ENCODE data around the gene CCDC88B. TPM values are rescaled to one million over a fixed set of nuclear protein-coding genes. Genes with fewer than 3 reads are reported as not detected.
A peak's percentile ranks its signal among the peaks of the same experiment; 100 is the strongest.

Gene CCDC88B
- total and polyA plus RNA-seq, 2 experiments from 2014 or later = 1.8 to 2.6 TPM

DNA sequence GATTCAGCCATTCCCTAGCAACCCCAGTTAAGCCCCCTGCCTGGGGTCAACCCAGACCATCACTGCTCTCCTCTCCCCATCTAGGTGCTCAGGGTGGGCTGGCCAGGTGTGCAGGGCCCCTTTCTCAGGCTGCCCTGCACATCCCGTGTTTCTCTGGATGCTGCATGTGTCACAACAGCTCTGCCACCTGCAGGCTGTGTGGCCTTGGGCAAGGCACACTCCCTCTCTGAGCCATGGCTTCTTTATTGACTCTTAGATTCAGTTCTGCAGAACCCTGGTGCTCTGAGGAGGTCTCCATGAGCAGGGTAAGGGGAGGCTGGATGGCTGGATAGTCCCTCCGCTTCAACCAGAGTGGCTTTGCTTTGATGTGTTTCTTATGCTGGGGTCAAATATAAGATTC, 43.6 kb downstream of the CCDC88B start:
- in situ Hi-C loops (cut with MboI) = no loop called here

DNA sequence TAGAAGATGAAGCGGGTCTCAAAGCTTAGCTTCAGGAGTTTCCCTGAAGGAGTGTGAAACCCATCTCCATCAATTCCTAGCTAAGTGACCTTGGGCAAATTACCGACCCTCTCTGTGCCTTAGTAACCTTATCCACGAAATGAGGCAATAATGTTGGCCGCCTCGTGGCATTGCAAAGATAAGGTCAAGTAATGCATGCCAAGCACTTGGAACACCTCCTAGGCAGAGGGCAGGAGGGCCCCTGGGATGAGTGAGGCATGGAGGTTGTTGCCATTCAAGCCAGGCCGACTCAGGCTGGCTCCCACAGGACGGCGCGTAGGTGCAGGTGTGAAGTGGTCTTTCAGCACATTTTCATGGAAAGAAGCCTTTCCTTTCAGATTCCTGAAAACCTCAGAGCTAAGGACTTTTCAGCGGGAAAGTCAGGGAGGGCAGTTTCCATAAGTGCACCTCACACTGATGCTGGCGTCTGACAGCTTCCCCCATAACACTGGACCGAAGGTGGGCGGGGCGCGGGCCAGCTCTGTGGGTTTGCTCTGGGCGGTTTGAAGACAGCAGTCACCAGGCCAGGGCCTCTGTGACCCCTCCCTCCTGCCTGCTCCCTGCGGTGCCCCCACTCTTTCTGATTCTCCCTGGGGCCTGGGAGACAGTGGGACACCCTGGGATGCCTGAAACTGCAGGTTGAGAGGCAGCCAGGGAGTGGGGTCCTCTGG, 44.2 kb downstream of the CCDC88B start:
- Histone ChIP-seq H3K36me3 (ENCODE audit: low read depth) (no peaks in the 10 kb centered on the region), H3K27me3 (replicated peaks; ENCODE audit: insufficient read depth) (no peaks in the 10 kb centered on the region), H3K27ac (no peak overlapping the region), H3K9ac (no peak overlapping the region), H3K4me3 (no peak overlapping the region), H3K4me2 (ENCODE audit: unreplicated experiment) (no peak overlapping the region), H2AFZ (no peak overlapping the region), H3K9me3 (ENCODE audit: low read depth) (no peaks in the 10 kb centered on the region), H4K20me1 (ENCODE audit: insufficient read depth) (no peaks in the 10 kb centered on the region), H3K9me2 (ENCODE audit: insufficient read depth) (no peaks in the 10 kb centered on the region), H3K79me2 (ENCODE audit: insufficient read depth) (no peaks in the 10 kb centered on the region), H3K4me1 (ENCODE audit: insufficient read depth) (peaks cover 4% of the 10 kb centered on the region; the same call in 1 of the 2 replicates), H3F3A (ENCODE audit: insufficient read depth) (no peaks in the 10 kb centered on the region)
- no peak for TF ChIP-seq EZH2phosphoT487 (IDR thresholded peaks at IDR 0.05; ENCODE audit: insufficient read depth, low read depth)
- no peak for TF ChIP-seq EZH2 (IDR thresholded peaks at IDR 0.05; ENCODE audit: insufficient read depth, poor library complexity, severe bottlenecking)
- WGBS, 2 experiments (ENCODE audit: low coverage in 1 of 2, low lambda C conversion rate in 2 of 2, missing lambda C conversion rate in 2 of 2) = 63% methylated on average over 17 of the region's 17 CpGs
- in situ Hi-C loops (cut with MboI) = no loop called here
- no peak for DNase-seq

More for the DNA sequence above, 43.6 kb downstream of the CCDC88B start:
- H3K27me3 ChIP-seq (replicated peaks; ENCODE audit: insufficient read depth) = no peaks in the 10 kb centered on the region
- no peak overlapping the region for H3K27ac ChIP-seq
- DNase-seq = no peak
- H3K36me3 ChIP-seq (ENCODE audit: low read depth) = no peaks in the 10 kb centered on the region
- TF ChIP-seq EZH2 (IDR thresholded peaks at IDR 0.05; ENCODE audit: insufficient read depth, poor library complexity, severe bottlenecking) (no peak), EZH2phosphoT487 (IDR thresholded peaks at IDR 0.05; ENCODE audit: insufficient read depth, low read depth) (no peak)
- peaks cover 6% of the 10 kb centered on the region for H3K4me1 ChIP-seq (ENCODE audit: insufficient read depth)
- H2AFZ ChIP-seq = no peak overlapping the region
- H3K9me2 ChIP-seq (ENCODE audit: insufficient read depth) = no peaks in the 10 kb centered on the region
- H3K9me3 ChIP-seq (ENCODE audit: low read depth) = no peaks in the 10 kb centered on the region
- no peak overlapping the region for H3K4me3 ChIP-seq
- H3K79me2 ChIP-seq (ENCODE audit: insufficient read depth) = no peaks in the 10 kb centered on the region
- 31 to 35% methylated on average over 2 of the region's 2 CpGs for WGBS, 2 experiments (ENCODE audit: low coverage in 1 of 2, low lambda C conversion rate in 2 of 2, missing lambda C conversion rate in 2 of 2)
- no peaks in the 10 kb centered on the region for H4K20me1 ChIP-seq (ENCODE audit: insufficient read depth)
- no peaks in the 10 kb centered on the region for H3F3A ChIP-seq (ENCODE audit: insufficient read depth)
- no peak overlapping the region for H3K4me2 ChIP-seq (ENCODE audit: unreplicated experiment)
- H3K9ac ChIP-seq = no peak overlapping the region

DNA sequence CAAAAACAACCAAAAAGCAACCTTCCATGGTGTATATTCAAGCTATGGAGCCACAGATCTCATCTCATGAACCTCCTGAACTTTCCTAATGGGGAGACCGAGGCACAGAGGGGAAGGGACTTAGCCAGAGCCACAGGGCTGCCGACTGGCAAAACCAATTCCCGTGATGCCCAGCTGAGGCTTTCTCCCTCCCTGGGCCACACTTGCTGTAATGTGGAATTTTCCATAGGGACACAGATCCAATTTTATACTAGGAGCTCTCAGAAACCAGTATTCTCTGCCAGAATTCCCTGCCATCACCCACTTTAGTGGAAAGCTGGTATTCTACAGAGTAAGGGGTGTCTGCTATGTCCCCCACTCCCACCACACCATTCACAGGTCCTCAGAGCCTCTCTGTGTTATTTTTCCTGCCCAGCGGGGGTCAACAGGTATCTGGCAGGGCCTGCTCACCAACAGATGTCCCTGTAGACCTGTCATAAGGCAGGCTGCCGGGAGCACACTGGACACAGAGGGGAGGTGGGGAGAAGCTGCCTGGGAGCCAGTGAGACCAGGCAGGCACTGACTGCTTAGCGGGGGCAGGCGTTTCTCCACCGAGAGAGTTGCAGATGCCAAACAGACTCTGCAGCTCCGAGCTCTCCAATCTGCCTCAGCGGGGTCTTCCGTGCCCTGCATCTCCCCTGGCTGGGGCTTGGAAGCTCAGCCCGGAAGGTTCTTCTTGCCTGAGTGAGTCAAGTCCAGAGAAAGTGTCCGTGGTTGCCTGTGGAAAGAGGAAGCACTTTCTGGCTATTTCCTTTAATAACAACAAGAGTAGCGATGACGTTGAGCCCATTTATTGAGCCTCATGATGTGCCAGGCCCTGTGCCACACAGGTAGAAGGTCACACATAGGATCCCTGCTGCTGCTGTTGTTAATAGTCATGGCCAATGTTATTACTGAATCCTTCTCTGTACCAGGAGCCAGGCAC, 45.3 kb downstream of the CCDC88B start:
- 48 to 50% methylated on average over 15 of the region's 15 CpGs for WGBS, 2 experiments (ENCODE audit: low coverage in 1 of 2, low lambda C conversion rate in 2 of 2, missing lambda C conversion rate in 2 of 2)

DNA sequence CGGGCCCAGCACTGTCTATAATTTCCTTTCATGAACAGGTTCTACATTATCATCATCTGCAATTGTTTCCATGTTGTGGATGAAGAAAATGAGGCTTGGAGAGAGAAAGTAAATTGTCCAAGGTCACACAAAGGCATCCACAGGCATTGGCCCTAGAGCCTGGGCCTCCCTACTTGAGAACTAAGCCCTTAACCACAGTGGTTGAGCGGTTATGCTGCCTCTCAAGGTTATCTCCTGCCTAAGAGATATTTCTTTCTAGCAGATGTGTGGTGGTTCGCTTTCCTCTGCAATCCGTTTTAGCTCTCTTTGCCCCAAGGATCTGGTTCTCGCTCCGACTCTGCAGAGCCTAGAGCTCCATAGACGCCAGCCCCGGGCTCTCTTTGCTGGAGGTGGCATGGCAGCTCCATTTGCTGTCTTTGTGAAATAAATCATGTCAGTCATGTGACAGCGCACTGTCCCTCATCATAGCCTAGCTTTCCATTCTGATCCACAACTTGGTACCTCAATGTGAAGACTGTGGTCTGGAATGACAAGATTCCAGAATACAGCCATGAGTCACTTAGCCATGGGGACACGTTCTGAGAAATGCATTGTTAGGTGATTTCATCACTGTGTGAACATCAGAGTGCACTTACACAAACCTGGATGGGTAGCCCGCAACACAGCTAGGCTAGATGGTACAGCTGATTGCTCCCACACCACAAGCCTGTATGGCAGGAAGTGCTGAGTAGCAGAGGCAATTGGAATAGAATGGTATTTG, 46.1 kb downstream of the CCDC88B start:
- Histone ChIP-seq H3K9ac (no peak overlapping the region), H2AFZ (no peak overlapping the region), H3K4me1 (ENCODE audit: insufficient read depth) (peaks cover 4% of the 10 kb centered on the region; the same call in 1 of the 2 replicates), H3K9me2 (ENCODE audit: insufficient read depth) (no peaks in the 10 kb centered on the region), H3K9me3 (ENCODE audit: low read depth) (no peaks in the 10 kb centered on the region), H3K4me3 (no peak overlapping the region), H3K27ac (no peak overlapping the region), H4K20me1 (ENCODE audit: insufficient read depth) (no peaks in the 10 kb centered on the region), H3K79me2 (ENCODE audit: insufficient read depth) (no peaks in the 10 kb centered on the region), H3K4me2 (ENCODE audit: unreplicated experiment) (no peak overlapping the region), H3K36me3 (ENCODE audit: low read depth) (no peaks in the 10 kb centered on the region), H3F3A (ENCODE audit: insufficient read depth) (no peaks in the 10 kb centered on the region), H3K27me3 (replicated peaks; ENCODE audit: insufficient read depth) (peaks cover 15% of the 10 kb centered on the region; the same call in 1 of the 2 replicates)
- TF ChIP-seq EZH2 (IDR thresholded peaks at IDR 0.05; ENCODE audit: insufficient read depth, poor library complexity, severe bottlenecking) (no peak), EZH2phosphoT487 (IDR thresholded peaks at IDR 0.05; ENCODE audit: insufficient read depth, low read depth) (no peak)
- WGBS, 2 experiments (ENCODE audit: low coverage in 1 of 2, low lambda C conversion rate in 2 of 2, missing lambda C conversion rate in 2 of 2) = 78 to 79% methylated on average over 11 of the region's 11 CpGs
- peak; percentile 62 for DNase-seq
- in situ Hi-C loops (cut with MboI) = no loop called here

More for the DNA sequence above, 45.3 kb downstream of the CCDC88B start:
- no peaks in the 10 kb centered on the region for H3F3A ChIP-seq (ENCODE audit: insufficient read depth)
- in situ Hi-C loops (cut with MboI) = no loop called here
- H3K9me3 ChIP-seq (ENCODE audit: low read depth) = no peaks in the 10 kb centered on the region
- H3K36me3 ChIP-seq (ENCODE audit: low read depth) = no peaks in the 10 kb centered on the region
- H3K4me3 ChIP-seq = no peak overlapping the region
- no peak overlapping the region for H3K27ac ChIP-seq
- H3K9me2 ChIP-seq (ENCODE audit: insufficient read depth) = no peaks in the 10 kb centered on the region
- H2AFZ ChIP-seq = no peak overlapping the region
- TF ChIP-seq EZH2phosphoT487 (IDR thresholded peaks at IDR 0.05; ENCODE audit: insufficient read depth, low read depth) = no peak
- no peak for TF ChIP-seq EZH2 (IDR thresholded peaks at IDR 0.05; ENCODE audit: insufficient read depth, poor library complexity, severe bottlenecking)
- no peaks in the 10 kb centered on the region for H3K79me2 ChIP-seq (ENCODE audit: insufficient read depth)
- no peaks in the 10 kb centered on the region for H4K20me1 ChIP-seq (ENCODE audit: insufficient read depth)
- no peak overlapping the region for H3K9ac ChIP-seq
- no peak overlapping the region for H3K4me2 ChIP-seq (ENCODE audit: unreplicated experiment)
- H3K27me3 ChIP-seq (replicated peaks; ENCODE audit: insufficient read depth) = peaks cover 8% of the 10 kb centered on the region; the same call in 1 of the 2 replicates
- no peak for DNase-seq
- H3K4me1 ChIP-seq (ENCODE audit: insufficient read depth) = peaks cover 4% of the 10 kb centered on the region; the same call in 1 of the 2 replicates
